CD14-positive monocyte (primary cell): ENCODE results near the gene ARHGAP12. TPM values are rescaled to one million over a fixed set of nuclear protein-coding genes. Genes with fewer than 3 reads are reported as not detected.

Experiments used
- DNase-seq, 3 donors: peaks; one replicate each; pipeline ENCODE4 v3.0.0-alpha.2; 2011 to 2022
- H2AFZ ChIP-seq: 2 replicates; pipeline ENCODE4 v1.6.0; 2012; ENCODE audit warnings: mild to moderate bottlenecking, low read depth, low read length, inconsistent platforms; ENCODE audit not compliant: insufficient read depth, poor library complexity, severe bottlenecking
- H3K27ac ChIP-seq, 2 donors: 1 replicate in 1 of 2; 2 replicates in 1 of 2; pipeline ENCODE4 v1.5.1; 2012 to 2013; ENCODE audit warnings: low read length in 2 of 2, control low read depth in 1 of 2, inconsistent platforms in 1 of 2, low read depth in 1 of 2, mild to moderate bottlenecking in 1 of 2
- H3K27me3 ChIP-seq, 2 donors: one replicate each; pipeline versions ENCODE4 v1.6.0 to v1.6.1; 2011 to 2013; ENCODE audit warnings: low read length in 2 of 2; ENCODE audit not compliant: control insufficient read depth in 2 of 2, insufficient read depth in 2 of 2
- H3K36me3 ChIP-seq, 2 donors: replicated peaks in 1 of 2; 1 replicate in 1 of 2; 2 replicates in 1 of 2; pipeline versions ENCODE4 v1.5.1 to v1.6.1; 2012 to 2013; ENCODE audit warnings: low read length in 2 of 2, control low read depth in 1 of 2, inconsistent platforms in 1 of 2, mild to moderate bottlenecking in 1 of 2; ENCODE audit not compliant: insufficient read depth in 2 of 2, control insufficient read depth in 1 of 2
- H3K4me1 ChIP-seq, 2 donors: 1 replicate in 1 of 2; 2 replicates in 1 of 2; pipeline versions ENCODE4 v1.5.1 to v1.6.1; 2012 to 2013; ENCODE audit warnings: low read length in 2 of 2, control low read depth in 1 of 2, inconsistent platforms in 1 of 2, mild to moderate bottlenecking in 1 of 2, moderate library complexity in 1 of 2; ENCODE audit not compliant: insufficient read depth in 2 of 2, control insufficient read depth in 1 of 2
- H3K4me2 ChIP-seq: replicated peaks from 2 replicates; pipeline ENCODE3; 2012; ENCODE audit warnings: low read length, moderate library complexity, mild to moderate bottlenecking; ENCODE audit not compliant: poor library complexity, severe bottlenecking; ENCODE audit errors: extremely low read depth
- H3K4me3 ChIP-seq, 3 experiments: fragments of 200-600 bp in 1 of 3; sonication (generic) in 1 of 3; replicated peaks in 1 of 3; 1 replicate in 2 of 3; 2 replicates in 1 of 3; pipeline ENCODE4 v1.5.1; 2011 to 2013; ENCODE audit warnings: low read length in 3 of 3, mild to moderate bottlenecking in 3 of 3, control low read depth in 2 of 3, low read depth in 2 of 3, inconsistent platforms in 1 of 3, moderate library complexity in 1 of 3
- H3K79me2 ChIP-seq: 2 replicates; pipeline ENCODE4 v1.6.0; 2012; ENCODE audit warnings: mild to moderate bottlenecking, control low read depth, inconsistent platforms, low read length, moderate library complexity; ENCODE audit not compliant: insufficient read depth
- H3K9ac ChIP-seq: 2 replicates; pipeline ENCODE4 v1.6.0; 2017; ENCODE audit warnings: low read length, mild to moderate bottlenecking; ENCODE audit not compliant: insufficient read depth, poor library complexity, severe bottlenecking
- H3K9me3 ChIP-seq, 2 donors: replicated peaks in 1 of 2; 1 replicate in 1 of 2; 2 replicates in 1 of 2; pipeline versions ENCODE4 v1.5.1 to v1.6.1; 2012 to 2013; ENCODE audit warnings: low read length in 2 of 2, control low read depth in 1 of 2; ENCODE audit not compliant: control insufficient read depth in 1 of 2, insufficient read depth in 1 of 2
- H4K20me1 ChIP-seq: 2 replicates; pipeline ENCODE4 v1.6.0; 2012; ENCODE audit warnings: mild to moderate bottlenecking, low read length, control low read depth, moderate library complexity; ENCODE audit not compliant: insufficient read depth
- H3K27ac Mint-ChIP-seq, 7 donors: one replicate each; pipeline ENCODE4 v1.8.0; 2020; ENCODE audit warnings: mild to moderate bottlenecking in 7 of 7, mixed read lengths in 7 of 7, moderate library complexity in 6 of 7, inconsistent platforms in 2 of 7
- H3K27me3 Mint-ChIP-seq, 3 donors: one replicate each; pipeline ENCODE4 v1.8.0; 2021 to 2022; ENCODE audit warnings: low read depth in 3 of 3, mild to moderate bottlenecking in 3 of 3, mixed read lengths in 3 of 3, moderate library complexity in 3 of 3, inconsistent platforms in 1 of 3
- H3K36me3 Mint-ChIP-seq, 2 donors: one replicate each; pipeline ENCODE4 v1.8.0; 2020; ENCODE audit warnings: mixed read lengths in 2 of 2, inconsistent platforms in 1 of 2, mild to moderate bottlenecking in 1 of 2
- H3K4me1 Mint-ChIP-seq: one replicate; pipeline ENCODE4 v1.8.0; 2020; ENCODE audit warnings: mild to moderate bottlenecking, mixed read lengths
- H3K4me3 Mint-ChIP-seq, 2 donors: one replicate each; pipeline ENCODE4 v1.8.0; 2020; ENCODE audit warnings: mild to moderate bottlenecking in 2 of 2, mixed read lengths in 2 of 2, moderate library complexity in 1 of 2
- H3K9me3 Mint-ChIP-seq, 7 donors: one replicate each; pipeline ENCODE4 v1.8.0; 2020 to 2022; ENCODE audit warnings: mixed read lengths in 7 of 7, mild to moderate bottlenecking in 6 of 7, moderate library complexity in 6 of 7, inconsistent platforms in 2 of 7
- WGBS: methylation state at CpG from one replicate; pipeline ENCODE4 v1.1.5; 2013; ENCODE audit warnings: missing lambda C conversion rate; ENCODE audit not compliant: insufficient coverage; 5-methylcytosine and 5-hydroxymethylcytosine counted together
- intact Hi-C, 2 donors: fragments of 100-400 bp; cut with micrococcal nuclease; formaldehyde crosslinking; loops; one replicate each; pipeline versions ENCODE4 v1.15.0 to v1.15.1; 2023
- polyA plus RNA-seq, 3 donors: library from polyadenylated mRNA; depleted of rRNA in 1 of 3; unstranded in 2 of 3; stranded (reverse) in 1 of 3; fragments of 300-500 nt in 2 of 3; fragments of >200 nt in 1 of 3; fragmentation: Illumina TruSeq in 2 of 3; gene quantifications; 1 replicate in 2 of 3; 2 replicates in 1 of 3; pipeline ENCODE4 v1.2.3, GENCODE V29; 2012 to 2021
- TF ChIP-seq, protein P1 (sequence below): fragments of 200-600 bp; IDR thresholded peaks from one replicate; pipeline ENCODE4 v1.8.0; 2022; ENCODE audit warnings: antibody characterized with exemption, mild to moderate bottlenecking

Gene ARHGAP12
- polyA plus RNA-seq, 3 donors, result 3.2 to 15.5 (median 4.7) TPM

DNA sequence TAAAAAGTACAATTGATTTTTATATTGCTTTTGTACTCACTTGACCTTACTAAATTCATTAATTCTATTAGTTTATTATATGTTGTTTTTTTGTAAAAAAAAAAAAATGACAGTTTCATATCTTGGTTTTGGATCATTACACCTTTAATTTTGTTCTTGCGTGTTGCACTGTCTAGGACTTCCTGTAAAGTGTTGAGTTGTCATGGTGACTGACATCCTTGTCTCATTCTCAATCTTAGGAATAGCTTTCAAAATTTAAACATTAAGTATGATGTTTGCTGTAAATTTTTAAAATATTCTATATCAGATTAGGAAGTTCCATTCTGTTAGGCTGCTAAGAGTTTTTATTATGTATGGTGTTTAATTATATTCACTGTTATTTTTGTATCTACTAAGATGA, 139.1 kb downstream of the ARHGAP12 start:
- Histone ChIP-seq H3K9me3 (peaks cover 0 to 8% of the 10 kb centered on the region in 2 donors), H3K4me3 (no peak overlapping the region), H3K36me3 (no peaks in the 10 kb centered on the region), H3K27me3 (no peaks in the 10 kb centered on the region), H3K4me2 (no peak overlapping the region), H3K4me1 (no peaks in the 10 kb centered on the region), H2AFZ (no peak overlapping the region), H4K20me1 (no peaks in the 10 kb centered on the region), H3K27ac (no peak overlapping the region), H3K9ac (no peak overlapping the region), H3K79me2 (no peaks in the 10 kb centered on the region)
- no peak overlapping the region for H3K4me3 Mint-ChIP-seq
- H3K27ac Mint-ChIP-seq, result no peak overlapping the region
- no peaks in the 10 kb centered on the region for H3K36me3 Mint-ChIP-seq
- WGBS, result no CpG with 5 or more reads among the region's 1 CpG
- H3K27me3 Mint-ChIP-seq, result peaks cover 0 to 3% (median 0%) of the 10 kb centered on the region in 3 donors
- H3K4me1 Mint-ChIP-seq, result no peaks in the 10 kb centered on the region
- TF ChIP-seq, protein P1, sequence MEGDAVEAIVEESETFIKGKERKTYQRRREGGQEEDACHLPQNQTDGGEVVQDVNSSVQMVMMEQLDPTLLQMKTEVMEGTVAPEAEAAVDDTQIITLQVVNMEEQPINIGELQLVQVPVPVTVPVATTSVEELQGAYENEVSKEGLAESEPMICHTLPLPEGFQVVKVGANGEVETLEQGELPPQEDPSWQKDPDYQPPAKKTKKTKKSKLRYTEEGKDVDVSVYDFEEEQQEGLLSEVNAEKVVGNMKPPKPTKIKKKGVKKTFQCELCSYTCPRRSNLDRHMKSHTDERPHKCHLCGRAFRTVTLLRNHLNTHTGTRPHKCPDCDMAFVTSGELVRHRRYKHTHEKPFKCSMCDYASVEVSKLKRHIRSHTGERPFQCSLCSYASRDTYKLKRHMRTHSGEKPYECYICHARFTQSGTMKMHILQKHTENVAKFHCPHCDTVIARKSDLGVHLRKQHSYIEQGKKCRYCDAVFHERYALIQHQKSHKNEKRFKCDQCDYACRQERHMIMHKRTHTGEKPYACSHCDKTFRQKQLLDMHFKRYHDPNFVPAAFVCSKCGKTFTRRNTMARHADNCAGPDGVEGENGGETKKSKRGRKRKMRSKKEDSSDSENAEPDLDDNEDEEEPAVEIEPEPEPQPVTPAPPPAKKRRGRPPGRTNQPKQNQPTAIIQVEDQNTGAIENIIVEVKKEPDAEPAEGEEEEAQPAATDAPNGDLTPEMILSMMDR, result no peak
- H3K9me3 Mint-ChIP-seq, result peaks cover 0 to 23% (median 7%) of the 10 kb centered on the region in 7 donors
- DNase-seq, result no peak
- intact Hi-C loops, result no loop called here

DNA sequence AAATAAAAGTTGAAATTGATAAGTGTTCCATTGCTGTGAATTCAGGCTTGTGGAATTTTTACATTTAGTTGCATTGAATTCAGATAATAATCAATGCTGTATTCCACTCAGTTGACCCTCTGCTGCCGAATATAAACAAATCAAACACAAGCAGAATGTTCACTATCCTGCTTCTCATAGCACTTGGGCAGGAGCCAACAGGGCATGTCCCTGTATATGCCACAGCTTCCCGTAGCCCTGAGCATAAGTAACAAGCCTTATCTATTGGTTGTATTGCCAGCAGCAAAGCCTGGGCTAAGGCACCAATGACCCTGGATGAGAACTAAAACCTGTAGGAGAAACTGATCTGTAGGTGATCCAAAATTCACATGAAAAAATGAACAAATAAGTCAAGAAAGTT, 145.9 kb downstream of the ARHGAP12 start:
- Mint-ChIP-seq H3K27me3 (peaks cover 2 to 3% (median 2%) of the 10 kb centered on the region in 3 donors), H3K4me3 (no peak overlapping the region), H3K4me1 (no peaks in the 10 kb centered on the region), H3K9me3 (no peaks in the 10 kb centered on the region), H3K27ac (no peak overlapping the region), H3K36me3 (no peaks in the 10 kb centered on the region)
- no peak for DNase-seq
- H3K27me3 ChIP-seq, result no peaks in the 10 kb centered on the region
- no peaks in the 10 kb centered on the region for H3K36me3 ChIP-seq
- no peak overlapping the region for H3K27ac ChIP-seq
- WGBS, result 43% methylated on average over 1 of the region's 2 CpGs
- no peaks in the 10 kb centered on the region for H3K4me1 ChIP-seq
- intact Hi-C loops, result no loop called here
- no peaks in the 10 kb centered on the region for H3K9me3 ChIP-seq
- H3K4me2 ChIP-seq, result no peak overlapping the region
- H3K9ac ChIP-seq, result no peak overlapping the region
- TF ChIP-seq, protein P1, result no peak
- no peaks in the 10 kb centered on the region for H3K79me2 ChIP-seq
- H4K20me1 ChIP-seq, result no peaks in the 10 kb centered on the region
- no peak overlapping the region for H3K4me3 ChIP-seq
- no peak overlapping the region for H2AFZ ChIP-seq
